Fibroblast of lung (primary cell): Measurements from ENCODE around the gene C21orf58.

Source experiments
- EZH2 ChIP-seq: IDR thresholded peaks from 2 replicates; pipeline ENCODE4 v1.5.1; 2012; ENCODE audit warnings: low read length, control low read depth, mild to moderate bottlenecking; ENCODE audit errors: missing control alignments
- TF ChIP-seq, protein P1 (sequence below), 2 donors: IDR thresholded peaks in 1 of 2; conservative IDR thresholded peaks in 1 of 2; 1 replicate in 1 of 2; 2 replicates in 1 of 2; pipeline ENCODE4 v1.5.1; 2011 to 2012; ENCODE audit warnings: low read length in 2 of 2, control low read depth in 1 of 2, inconsistent platforms in 1 of 2, low read depth in 1 of 2, mild to moderate bottlenecking in 1 of 2

- TF ChIP-seq, protein P1, sequence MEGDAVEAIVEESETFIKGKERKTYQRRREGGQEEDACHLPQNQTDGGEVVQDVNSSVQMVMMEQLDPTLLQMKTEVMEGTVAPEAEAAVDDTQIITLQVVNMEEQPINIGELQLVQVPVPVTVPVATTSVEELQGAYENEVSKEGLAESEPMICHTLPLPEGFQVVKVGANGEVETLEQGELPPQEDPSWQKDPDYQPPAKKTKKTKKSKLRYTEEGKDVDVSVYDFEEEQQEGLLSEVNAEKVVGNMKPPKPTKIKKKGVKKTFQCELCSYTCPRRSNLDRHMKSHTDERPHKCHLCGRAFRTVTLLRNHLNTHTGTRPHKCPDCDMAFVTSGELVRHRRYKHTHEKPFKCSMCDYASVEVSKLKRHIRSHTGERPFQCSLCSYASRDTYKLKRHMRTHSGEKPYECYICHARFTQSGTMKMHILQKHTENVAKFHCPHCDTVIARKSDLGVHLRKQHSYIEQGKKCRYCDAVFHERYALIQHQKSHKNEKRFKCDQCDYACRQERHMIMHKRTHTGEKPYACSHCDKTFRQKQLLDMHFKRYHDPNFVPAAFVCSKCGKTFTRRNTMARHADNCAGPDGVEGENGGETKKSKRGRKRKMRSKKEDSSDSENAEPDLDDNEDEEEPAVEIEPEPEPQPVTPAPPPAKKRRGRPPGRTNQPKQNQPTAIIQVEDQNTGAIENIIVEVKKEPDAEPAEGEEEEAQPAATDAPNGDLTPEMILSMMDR (conservative IDR thresholded peaks at IDR 0.05 in 1 of 2, IDR thresholded peaks at IDR 0.05 in 1 of 2; ENCODE audit: low read depth in 1 of 2, low read length in 2 of 2): no peak
- no peak for TF ChIP-seq EZH2
These were observed 39.5 kb downstream of the C21orf58 start for GRCh38 chr21:46284077-46284644.
